Panc1 (cell line): ENCODE results near the gene DNM3. TPM values are rescaled to one million over a fixed set of nuclear protein-coding genes. Genes with fewer than 3 reads are reported as not detected.

ENCODE experiments used
- ATAC-seq: fragments of 200-7000 bp; cut with Tn5 transposase; 2 replicates; pipeline ENCODE4 v1.9.1; 2020; ENCODE audit warnings: mild to moderate bottlenecking, moderate library complexity
- BruUV-seq: library from RNA; stranded (reverse); fragments of 400-500 nt; replicated peaks from 2 replicates; lab custom pipeline; 2021; lab: Mats Ljungman, UMichigan
- CTCF ChIA-PET: fragments of 300-600 bp; sonication (Branson Sonifier 250); formaldehyde crosslinking; loops from one replicate; lab custom pipeline; 2022; ENCODE audit warnings: antibody characterized with exemption; lab: Charles Lee
- POLR2A ChIA-PET: fragments of 300-600 bp; sonication (Branson Sonifier 250); formaldehyde crosslinking; loops from one replicate; lab custom pipeline; 2022; ENCODE audit warnings: antibody characterized with exemption; lab: Charles Lee
- DNase-seq: peaks from one replicate; pipeline ENCODE4 v3.0.0-alpha.2; 2010; ENCODE audit warnings: low read depth, low spot score
- H3K27ac ChIP-seq: 2 replicates; pipeline ENCODE4 v1.5.1; 2011; ENCODE audit warnings: mild to moderate bottlenecking, low read length, inconsistent platforms
- H3K27me3 ChIP-seq: fragments of 200-500 bp; sonication (Bioruptor generic); 2 replicates; pipeline ENCODE4 v1.6.0; 2014; ENCODE audit warnings: low read length, inconsistent platforms; ENCODE audit not compliant: control insufficient read depth, insufficient read depth
- H3K36me3 ChIP-seq: fragments of 200-500 bp; sonication (Bioruptor generic); 2 replicates; pipeline ENCODE4 v1.5.1; 2014; ENCODE audit warnings: inconsistent platforms, mild to moderate bottlenecking, low read length, moderate library complexity; ENCODE audit not compliant: control insufficient read depth, insufficient read depth
- H3K4me1 ChIP-seq: 2 replicates; pipeline ENCODE4 v1.5.1; 2011; ENCODE audit warnings: inconsistent platforms, mild to moderate bottlenecking, low read length, moderate library complexity; ENCODE audit not compliant: control insufficient read depth, insufficient read depth
- H3K4me3 ChIP-seq, 2 experiments: 2 replicates each; pipeline ENCODE4 v1.5.1; 2011 to 2012; ENCODE audit warnings: low read depth in 2 of 2, low read length in 2 of 2, mild to moderate bottlenecking in 2 of 2, inconsistent platforms in 1 of 2, moderate library complexity in 1 of 2
- H3K9me3 ChIP-seq: fragments of 200-500 bp; sonication (Bioruptor generic); 2 replicates; pipeline ENCODE4 v1.5.1; 2014; ENCODE audit warnings: low read depth, mild to moderate bottlenecking, inconsistent platforms, low read length, moderate library complexity; ENCODE audit not compliant: control insufficient read depth, insufficient read depth
- POLR2AphosphoS5 ChIP-seq: IDR thresholded peaks from 2 replicates; pipeline ENCODE4 v1.6.1; 2012; ENCODE audit warnings: mild to moderate bottlenecking, low read depth, low read length, moderate library complexity
- SIN3A ChIP-seq: IDR thresholded peaks from 2 replicates; pipeline ENCODE4 v1.6.1; 2012; ENCODE audit warnings: low read depth, mild to moderate bottlenecking, low read length, moderate library complexity, borderline replicate concordance; ENCODE audit not compliant: insufficient read depth
- TCF7L2 ChIP-seq: IDR thresholded peaks from 2 replicates; pipeline ENCODE4 v1.6.1; 2011; ENCODE audit warnings: mild to moderate bottlenecking, low read depth, low read length, inconsistent platforms
- in situ Hi-C: cut with HindIII; loops from 2 replicates; pipeline ENCODE4 v1.10.0; 2016; ENCODE audit warnings: low sequenced_read_pairs, low pct_unique_long_range_greater_than_20kb
- intact Hi-C: fragments of 100-400 bp; cut with micrococcal nuclease; formaldehyde crosslinking; loops from one replicate; pipeline ENCODE4 v1.10.0; 2022; ENCODE audit not compliant: unreplicated experiment
- total RNA-seq: library from RNA; stranded (reverse); gene quantifications from one replicate; pipeline ENCODE4 v1.2.1, GENCODE V29; 2021; ENCODE audit not compliant: unreplicated experiment
- TF ChIP-seq, protein P1 (sequence below), 2 experiments: IDR thresholded peaks; 2 replicates each; pipeline ENCODE4 v1.6.1; 2011 to 2012; ENCODE audit warnings: low read depth in 2 of 2, control low read depth in 1 of 2, low read length in 1 of 2, mild to moderate bottlenecking in 1 of 2, moderate library complexity in 1 of 2; ENCODE audit not compliant: insufficient read depth in 1 of 2
- TF ChIP-seq, protein P2 (sequence below): fragments of 450-650 bp; IDR thresholded peaks from 2 replicates; pipeline ENCODE4 v1.5.1; 2017; ENCODE audit warnings: mild to moderate bottlenecking

Gene DNM3
- total RNA-seq, 1 experiment from 2014 or later, result 0.46 TPM

DNA sequence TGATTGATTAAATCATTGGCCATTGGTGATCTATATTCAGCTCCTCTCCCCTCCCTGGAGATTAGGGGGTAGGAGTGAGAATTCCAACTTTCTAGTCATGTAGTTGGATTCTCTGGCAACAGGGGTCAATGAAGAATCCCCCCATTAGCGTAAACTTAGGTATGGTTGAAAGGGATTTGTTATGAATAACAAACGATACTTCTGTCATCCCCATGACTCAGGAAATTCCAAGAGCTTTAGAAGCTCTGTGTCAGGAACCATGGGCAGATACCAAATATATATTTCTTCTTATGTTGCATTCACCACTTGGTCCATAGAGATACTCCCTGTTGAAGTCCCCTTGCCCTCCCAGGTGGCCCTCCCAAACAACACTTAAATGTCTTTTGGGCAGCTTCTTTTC lies 124.5 kb downstream of the DNM3 start:
- Histone ChIP-seq H3K4me1 (no peaks in the 10 kb centered on the region), H3K27me3 (no peaks in the 10 kb centered on the region), H3K27ac (no peak overlapping the region), H3K4me3 (no peak overlapping the region), H3K9me3 (no peaks in the 10 kb centered on the region), H3K36me3 (no peaks in the 10 kb centered on the region)
- ChIA-PET CTCF (no interaction called here), POLR2A (no interaction called here)
- intact Hi-C loops (no loop called here), in situ Hi-C loops (no loop called here)
- ATAC-seq, result no peak
- BruUV-seq, result no TSS peak
- TF ChIP-seq POLR2AphosphoS5, result no peak
- TF ChIP-seq TCF7L2, result no peak
- DNase-seq, result no peak

DNA sequence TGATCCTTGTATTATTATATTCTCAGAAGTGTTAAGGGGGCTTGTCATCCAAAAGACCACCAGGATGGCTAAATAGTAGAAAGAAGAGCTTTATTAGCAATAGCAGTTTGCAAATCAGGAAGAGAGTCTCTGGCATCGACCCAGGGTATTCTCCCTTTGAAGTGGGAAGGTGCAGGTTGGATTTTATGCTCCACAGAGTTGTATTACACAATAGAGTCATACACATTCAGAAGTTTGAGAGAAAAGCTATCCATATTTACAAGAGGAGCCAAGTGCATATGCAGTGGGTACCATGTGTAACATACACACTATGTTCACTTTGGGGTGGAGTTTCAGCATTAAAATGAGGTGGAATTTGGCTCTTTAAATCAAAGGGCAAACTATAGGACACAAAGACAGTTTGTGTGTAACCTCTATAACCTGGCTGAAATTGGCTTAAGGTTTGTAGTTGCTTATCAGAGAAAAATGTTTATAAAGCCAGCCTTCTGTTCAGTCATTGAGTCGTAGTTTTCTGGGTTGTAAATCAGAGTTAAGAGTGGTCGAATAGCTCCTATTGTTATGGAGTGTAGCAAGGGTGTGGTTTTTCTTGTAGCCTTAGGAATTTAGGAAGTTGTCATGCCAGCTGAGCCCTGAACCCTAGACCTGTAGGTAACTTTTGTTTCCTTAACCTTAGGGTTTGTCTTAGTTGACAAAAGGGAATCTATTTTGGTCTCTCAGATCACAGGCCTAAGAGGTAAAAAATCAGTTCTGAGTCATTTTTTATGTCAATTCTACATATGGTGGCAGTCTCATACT lies 125.3 kb downstream of the DNM3 start:
- H3K4me1 ChIP-seq, result no peaks in the 10 kb centered on the region
- TF ChIP-seq POLR2AphosphoS5, result no peak
- TF ChIP-seq, protein P1, sequence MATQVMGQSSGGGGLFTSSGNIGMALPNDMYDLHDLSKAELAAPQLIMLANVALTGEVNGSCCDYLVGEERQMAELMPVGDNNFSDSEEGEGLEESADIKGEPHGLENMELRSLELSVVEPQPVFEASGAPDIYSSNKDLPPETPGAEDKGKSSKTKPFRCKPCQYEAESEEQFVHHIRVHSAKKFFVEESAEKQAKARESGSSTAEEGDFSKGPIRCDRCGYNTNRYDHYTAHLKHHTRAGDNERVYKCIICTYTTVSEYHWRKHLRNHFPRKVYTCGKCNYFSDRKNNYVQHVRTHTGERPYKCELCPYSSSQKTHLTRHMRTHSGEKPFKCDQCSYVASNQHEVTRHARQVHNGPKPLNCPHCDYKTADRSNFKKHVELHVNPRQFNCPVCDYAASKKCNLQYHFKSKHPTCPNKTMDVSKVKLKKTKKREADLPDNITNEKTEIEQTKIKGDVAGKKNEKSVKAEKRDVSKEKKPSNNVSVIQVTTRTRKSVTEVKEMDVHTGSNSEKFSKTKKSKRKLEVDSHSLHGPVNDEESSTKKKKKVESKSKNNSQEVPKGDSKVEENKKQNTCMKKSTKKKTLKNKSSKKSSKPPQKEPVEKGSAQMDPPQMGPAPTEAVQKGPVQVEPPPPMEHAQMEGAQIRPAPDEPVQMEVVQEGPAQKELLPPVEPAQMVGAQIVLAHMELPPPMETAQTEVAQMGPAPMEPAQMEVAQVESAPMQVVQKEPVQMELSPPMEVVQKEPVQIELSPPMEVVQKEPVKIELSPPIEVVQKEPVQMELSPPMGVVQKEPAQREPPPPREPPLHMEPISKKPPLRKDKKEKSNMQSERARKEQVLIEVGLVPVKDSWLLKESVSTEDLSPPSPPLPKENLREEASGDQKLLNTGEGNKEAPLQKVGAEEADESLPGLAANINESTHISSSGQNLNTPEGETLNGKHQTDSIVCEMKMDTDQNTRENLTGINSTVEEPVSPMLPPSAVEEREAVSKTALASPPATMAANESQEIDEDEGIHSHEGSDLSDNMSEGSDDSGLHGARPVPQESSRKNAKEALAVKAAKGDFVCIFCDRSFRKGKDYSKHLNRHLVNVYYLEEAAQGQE (IDR thresholded peaks at IDR 0.05; ENCODE audit: insufficient read depth in 1 of 2, low read depth in 2 of 2, low read length in 1 of 2), result no peak
- in situ Hi-C loops (no loop called here), intact Hi-C loops (no loop called here)
- H3K27me3 ChIP-seq, result peaks cover 6% of the 10 kb centered on the region
- ChIA-PET POLR2A (no interaction called here), CTCF (no interaction called here)
- H3K9me3 ChIP-seq, result no peaks in the 10 kb centered on the region
- no TSS peak for BruUV-seq
- no peaks in the 10 kb centered on the region for H3K36me3 ChIP-seq
- no peak for DNase-seq
- ATAC-seq, result no peak
- no peak overlapping the region for H3K27ac ChIP-seq
- H3K4me3 ChIP-seq, result no peak overlapping the region

DNA sequence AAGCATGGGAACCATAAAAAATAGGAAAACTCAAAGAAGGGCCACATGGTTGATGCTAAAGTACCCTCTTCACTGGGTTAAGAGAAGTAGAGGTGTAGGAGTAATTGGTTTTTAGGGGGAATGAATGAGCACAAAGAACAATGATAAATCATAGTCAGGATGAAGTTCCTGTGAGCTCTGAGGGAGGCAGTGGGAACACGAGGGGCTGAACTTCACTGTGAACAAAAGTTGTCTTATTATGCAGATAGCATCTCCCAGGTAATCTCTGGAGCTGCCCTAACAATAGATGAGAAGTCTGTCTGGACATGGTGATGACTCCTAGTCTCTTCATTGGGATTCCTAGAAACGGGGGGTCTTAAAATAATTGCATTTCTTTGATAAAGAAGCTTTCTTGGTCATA lies 127.9 kb downstream of the DNM3 start:
- TF ChIP-seq, protein P1 (IDR thresholded peaks at IDR 0.05; ENCODE audit: insufficient read depth in 1 of 2, low read depth in 2 of 2, low read length in 1 of 2), result no peak
- TF ChIP-seq, protein P2, sequence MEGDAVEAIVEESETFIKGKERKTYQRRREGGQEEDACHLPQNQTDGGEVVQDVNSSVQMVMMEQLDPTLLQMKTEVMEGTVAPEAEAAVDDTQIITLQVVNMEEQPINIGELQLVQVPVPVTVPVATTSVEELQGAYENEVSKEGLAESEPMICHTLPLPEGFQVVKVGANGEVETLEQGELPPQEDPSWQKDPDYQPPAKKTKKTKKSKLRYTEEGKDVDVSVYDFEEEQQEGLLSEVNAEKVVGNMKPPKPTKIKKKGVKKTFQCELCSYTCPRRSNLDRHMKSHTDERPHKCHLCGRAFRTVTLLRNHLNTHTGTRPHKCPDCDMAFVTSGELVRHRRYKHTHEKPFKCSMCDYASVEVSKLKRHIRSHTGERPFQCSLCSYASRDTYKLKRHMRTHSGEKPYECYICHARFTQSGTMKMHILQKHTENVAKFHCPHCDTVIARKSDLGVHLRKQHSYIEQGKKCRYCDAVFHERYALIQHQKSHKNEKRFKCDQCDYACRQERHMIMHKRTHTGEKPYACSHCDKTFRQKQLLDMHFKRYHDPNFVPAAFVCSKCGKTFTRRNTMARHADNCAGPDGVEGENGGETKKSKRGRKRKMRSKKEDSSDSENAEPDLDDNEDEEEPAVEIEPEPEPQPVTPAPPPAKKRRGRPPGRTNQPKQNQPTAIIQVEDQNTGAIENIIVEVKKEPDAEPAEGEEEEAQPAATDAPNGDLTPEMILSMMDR, result no peak
- TF ChIP-seq SIN3A, result no peak
- TF ChIP-seq POLR2AphosphoS5, result no peak
- TF ChIP-seq TCF7L2, result no peak
- Histone ChIP-seq H3K4me1 (no peaks in the 10 kb centered on the region), H3K4me3 (no peak overlapping the region), H3K27ac (no peak overlapping the region), H3K27me3 (peaks cover 6% of the 10 kb centered on the region), H3K36me3 (no peaks in the 10 kb centered on the region), H3K9me3 (no peaks in the 10 kb centered on the region)
- ChIA-PET CTCF (no interaction called here), POLR2A (no interaction called here)
- in situ Hi-C loops (no loop called here), intact Hi-C loops (no loop called here)
- ATAC-seq (no peak), DNase-seq (no peak)
- BruUV-seq, result no TSS peak
